Calu3 (cell line): ENCODE data around the gene NAT8L. TPM values are rescaled to one million over a fixed set of nuclear protein-coding genes. Genes with fewer than 3 reads are reported as not detected.

Experiments used
- BruUV-seq: library from RNA; stranded (reverse); fragments of 400-500 nt; replicated peaks from 2 replicates; lab custom pipeline; 2021; lab: Mats Ljungman, UMichigan
- CTCF ChIA-PET: fragments of 300-600 bp; sonication (Branson Sonifier 250); formaldehyde crosslinking; loops from one replicate; lab custom pipeline; 2022; ENCODE audit warnings: antibody characterized with exemption; lab: Charles Lee
- DNase-seq: peaks from one replicate; pipeline ENCODE4 v3.0.0; 2022
- H3K27ac Mint-ChIP-seq: one replicate; pipeline ENCODE4 v1.8.0; 2022; ENCODE audit warnings: mixed read lengths; ENCODE audit not compliant: unreplicated experiment
- H3K27me3 Mint-ChIP-seq: one replicate; pipeline ENCODE4 v1.8.0; 2022; ENCODE audit warnings: mixed read lengths; ENCODE audit not compliant: unreplicated experiment
- H3K36me3 Mint-ChIP-seq: one replicate; pipeline ENCODE4 v1.8.0; 2022; ENCODE audit warnings: mild to moderate bottlenecking, moderate library complexity, mixed read lengths; ENCODE audit not compliant: insufficient read depth, unreplicated experiment
- H3K4me1 Mint-ChIP-seq: one replicate; pipeline ENCODE4 v1.8.0; 2022; ENCODE audit warnings: mild to moderate bottlenecking, low read depth, mixed read lengths; ENCODE audit not compliant: unreplicated experiment
- H3K4me3 Mint-ChIP-seq: one replicate; pipeline ENCODE4 v1.8.0; 2022; ENCODE audit warnings: mild to moderate bottlenecking, low read depth, moderate library complexity, mixed read lengths; ENCODE audit not compliant: unreplicated experiment
- H3K9me3 Mint-ChIP-seq: one replicate; pipeline ENCODE4 v1.8.0; 2022; ENCODE audit warnings: low read depth, mixed read lengths; ENCODE audit not compliant: unreplicated experiment
- intact Hi-C: fragments of 100-400 bp; cut with micrococcal nuclease; formaldehyde crosslinking; loops from one replicate; pipeline ENCODE4 v1.10.0; 2022; ENCODE audit not compliant: unreplicated experiment
- total RNA-seq: library from RNA; stranded (reverse); gene quantifications from 2 replicates; pipeline ENCODE4 v1.2.3, GENCODE V29; 2022
- TF ChIP-seq, protein P1 (sequence below): fragments of 200-600 bp; IDR thresholded peaks from one replicate; pipeline ENCODE4 v1.8.0; 2022; ENCODE audit warnings: antibody characterized with exemption; ENCODE audit not compliant: unreplicated experiment

The NAT8L gene
- total RNA-seq, 1 experiment from 2014 or later: 0.83 TPM

DNA sequence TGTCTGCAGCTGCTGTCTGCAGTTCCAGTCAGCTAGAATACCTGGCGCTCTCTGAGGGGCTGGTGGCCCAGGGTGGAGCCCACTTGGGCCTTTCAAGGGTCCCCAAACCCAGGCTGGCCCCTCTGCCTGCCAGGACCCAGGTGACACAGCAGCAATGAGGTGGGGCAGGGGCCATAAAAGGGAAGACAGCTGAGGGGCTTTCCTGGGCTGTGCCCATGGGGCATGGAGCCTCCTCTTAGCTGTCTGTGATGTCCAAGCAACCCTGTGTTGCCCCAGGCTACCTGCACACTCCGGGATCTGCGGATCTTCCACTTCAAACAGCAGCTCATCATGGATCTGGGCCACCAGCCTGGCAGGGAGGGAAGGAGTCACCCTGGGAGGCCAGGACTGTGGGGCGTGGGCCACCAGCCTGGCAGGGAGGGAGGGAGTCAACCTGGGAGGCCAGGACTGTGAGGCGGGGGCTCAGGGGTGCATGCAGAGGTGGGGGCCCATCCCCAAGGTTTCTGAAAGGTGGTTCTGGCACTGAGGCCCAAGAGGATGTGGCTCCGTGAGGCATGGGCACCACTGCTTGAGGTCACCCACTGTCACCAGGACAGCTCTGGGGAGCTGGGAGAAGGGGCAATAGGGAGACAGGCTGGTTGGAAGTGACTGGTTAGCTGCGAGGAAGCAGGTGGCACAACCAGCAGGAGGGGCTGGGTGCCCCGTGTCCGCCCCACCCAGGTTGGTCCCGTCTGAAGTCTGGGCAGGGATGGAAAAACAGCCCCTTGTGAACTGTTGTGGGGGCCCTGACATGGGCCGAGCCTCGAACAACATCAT, 16.3 kb downstream of the NAT8L start:
- no TSS peak for BruUV-seq
- Mint-ChIP-seq H3K9me3 (no peaks in the 10 kb centered on the region), H3K4me1 (no peaks in the 10 kb centered on the region), H3K36me3 (peaks cover 5% of the 10 kb centered on the region), H3K27me3 (no peaks in the 10 kb centered on the region), H3K27ac (no peak overlapping the region), H3K4me3 (no peak overlapping the region)
- CTCF ChIA-PET: no interaction called here
- no peak for DNase-seq
- intact Hi-C loops: no loop called here
- TF ChIP-seq, protein P1, sequence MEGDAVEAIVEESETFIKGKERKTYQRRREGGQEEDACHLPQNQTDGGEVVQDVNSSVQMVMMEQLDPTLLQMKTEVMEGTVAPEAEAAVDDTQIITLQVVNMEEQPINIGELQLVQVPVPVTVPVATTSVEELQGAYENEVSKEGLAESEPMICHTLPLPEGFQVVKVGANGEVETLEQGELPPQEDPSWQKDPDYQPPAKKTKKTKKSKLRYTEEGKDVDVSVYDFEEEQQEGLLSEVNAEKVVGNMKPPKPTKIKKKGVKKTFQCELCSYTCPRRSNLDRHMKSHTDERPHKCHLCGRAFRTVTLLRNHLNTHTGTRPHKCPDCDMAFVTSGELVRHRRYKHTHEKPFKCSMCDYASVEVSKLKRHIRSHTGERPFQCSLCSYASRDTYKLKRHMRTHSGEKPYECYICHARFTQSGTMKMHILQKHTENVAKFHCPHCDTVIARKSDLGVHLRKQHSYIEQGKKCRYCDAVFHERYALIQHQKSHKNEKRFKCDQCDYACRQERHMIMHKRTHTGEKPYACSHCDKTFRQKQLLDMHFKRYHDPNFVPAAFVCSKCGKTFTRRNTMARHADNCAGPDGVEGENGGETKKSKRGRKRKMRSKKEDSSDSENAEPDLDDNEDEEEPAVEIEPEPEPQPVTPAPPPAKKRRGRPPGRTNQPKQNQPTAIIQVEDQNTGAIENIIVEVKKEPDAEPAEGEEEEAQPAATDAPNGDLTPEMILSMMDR: no peak

DNA sequence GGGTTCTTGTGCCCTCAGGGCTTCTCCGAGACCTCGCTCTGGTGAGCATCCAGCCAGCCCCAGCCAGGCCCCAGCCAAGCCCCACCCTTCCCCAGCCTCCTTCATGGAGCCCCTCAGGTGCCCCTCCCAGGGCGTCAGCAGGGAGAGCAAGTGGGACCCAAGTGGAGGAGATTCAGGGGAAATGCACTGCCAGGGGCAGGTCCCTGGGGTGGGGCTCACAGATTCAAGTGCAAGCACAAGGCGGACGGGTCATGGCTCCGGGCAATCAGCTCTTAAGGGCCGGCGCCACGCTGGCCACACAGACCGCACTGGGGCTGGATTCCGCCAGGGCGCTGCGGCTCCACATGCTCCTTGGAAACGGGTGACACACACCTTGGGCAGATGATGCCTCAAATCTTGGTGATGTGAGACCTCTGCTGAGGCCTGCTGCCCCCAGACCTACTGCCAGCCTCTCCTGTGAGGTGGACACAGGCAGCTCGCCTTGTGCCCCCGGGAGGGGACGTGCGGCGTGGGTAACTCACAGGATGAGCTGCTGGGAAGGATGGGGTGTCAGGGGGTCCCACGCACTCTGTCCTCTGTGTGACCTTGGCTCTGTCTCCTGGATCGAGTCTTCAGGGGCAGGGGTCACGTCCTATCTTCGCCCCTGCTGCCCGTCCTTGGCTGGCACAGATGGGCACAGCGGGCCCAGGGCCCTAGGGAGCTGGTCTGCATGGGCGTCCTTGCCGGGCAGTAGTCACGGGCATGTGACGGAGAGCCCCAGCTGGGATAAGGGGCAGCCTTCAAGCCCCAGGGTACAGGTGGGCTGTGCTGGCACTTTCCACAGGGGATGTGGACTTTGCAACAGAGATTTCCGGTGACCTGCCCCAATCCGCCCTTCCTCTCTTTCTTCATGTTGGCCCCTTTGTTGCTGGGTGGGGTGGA, 17.1 kb downstream of the NAT8L start:
- intact Hi-C loops: no loop called here
- DNase-seq: no peak
- no peaks in the 10 kb centered on the region for H3K27me3 Mint-ChIP-seq
- no peaks in the 10 kb centered on the region for H3K9me3 Mint-ChIP-seq
- CTCF ChIA-PET: no interaction called here
- H3K4me3 Mint-ChIP-seq: no peak overlapping the region
- TF ChIP-seq, protein P1: no peak
- no TSS peak for BruUV-seq
- peaks cover 5% of the 10 kb centered on the region for H3K36me3 Mint-ChIP-seq
- no peak overlapping the region for H3K27ac Mint-ChIP-seq
- no peaks in the 10 kb centered on the region for H3K4me1 Mint-ChIP-seq

DNA sequence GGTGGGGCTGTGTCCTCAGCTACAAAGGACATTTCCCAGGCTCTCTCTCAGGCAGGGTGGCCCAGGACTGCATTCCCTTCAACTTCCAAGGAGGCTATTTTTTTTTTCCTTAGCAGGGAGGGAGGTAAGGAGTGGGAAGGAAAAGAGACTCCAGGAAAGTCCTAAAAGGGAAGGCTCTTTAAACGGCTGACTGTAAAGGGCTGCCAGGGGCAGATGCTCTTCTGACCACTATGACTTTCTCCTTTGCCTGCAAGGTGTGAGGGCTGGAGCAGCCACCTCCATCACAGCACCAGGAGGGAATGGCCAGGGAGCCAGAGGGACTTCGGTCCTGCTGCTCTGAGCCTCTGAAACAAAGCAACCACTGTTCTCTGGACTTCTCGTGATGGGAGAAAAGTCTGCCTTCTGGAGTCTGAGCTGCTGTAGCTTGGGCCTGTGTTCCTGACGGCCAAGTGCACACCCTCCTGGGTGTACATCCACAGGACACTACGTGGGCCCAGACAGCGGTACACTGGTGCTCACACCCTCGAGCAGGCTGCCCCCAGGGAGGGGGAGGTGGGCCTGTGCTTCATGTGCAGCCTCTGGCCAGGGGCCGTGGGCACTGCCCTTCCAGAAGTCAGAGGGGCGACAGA, 17.9 kb downstream of the NAT8L start:
- no peak for DNase-seq
- intact Hi-C loops: no loop called here
- no peak overlapping the region for H3K4me3 Mint-ChIP-seq
- no peaks in the 10 kb centered on the region for H3K27me3 Mint-ChIP-seq
- no peaks in the 10 kb centered on the region for H3K9me3 Mint-ChIP-seq
- H3K36me3 Mint-ChIP-seq: peaks cover 5% of the 10 kb centered on the region
- H3K27ac Mint-ChIP-seq: no peak overlapping the region
- H3K4me1 Mint-ChIP-seq: no peaks in the 10 kb centered on the region
- CTCF ChIA-PET: no interaction called here
- no TSS peak for BruUV-seq
- TF ChIP-seq, protein P1: no peak
